NCI-H1930 (cell line): ENCODE measurements around the gene DNAAF5.

Experiments
- DNase-seq, 2 experiments: peaks; one replicate each; lab custom pipeline; 2025; lab: John Stamatoyannopoulos, UW

DNAAF5 gene

GRCh38 chr7:726084-726853, at the start of gene DNAAF5:
Gene DNAAF5 (plus strand): TSS chr7:726699. CDS start chr7:726721, 22 bp downstream.
- peak; percentile 65 to 83 for DNase-seq

- DNase-seq = no peak
Observed at GRCh38 chr7:676972-677385, 49.5 kb upstream of the DNAAF5 start.

- DNase-seq = no peak
Observed at GRCh38 chr7:680411-681127, 45.9 kb upstream of the DNAAF5 start.

GRCh38 chr7:681551-682307, 44.8 kb upstream of the DNAAF5 start:
- DNase-seq = no peak

GRCh38 chr7:682810-683209, 43.7 kb upstream of the DNAAF5 start:
- no peak for DNase-seq

- no peak for DNase-seq
Observed at GRCh38 chr7:683526-684205, 42.8 kb upstream of the DNAAF5 start.

- DNase-seq = no peak
Observed at GRCh38 chr7:684416-684815, 42.1 kb upstream of the DNAAF5 start.

GRCh38 chr7:685540-685939, 41.0 kb upstream of the DNAAF5 start:
- DNase-seq = no peak

- DNase-seq = no peak
Observed at GRCh38 chr7:690478-691360, 35.8 kb upstream of the DNAAF5 start.

- DNase-seq = no peak
Observed at GRCh38 chr7:691361-692045, 35.0 kb upstream of the DNAAF5 start.

- DNase-seq = no peak
Observed at GRCh38 chr7:693280-693679, 33.2 kb upstream of the DNAAF5 start.

GRCh38 chr7:696426-696811, 30.1 kb upstream of the DNAAF5 start:
- no peak for DNase-seq

- DNase-seq = no peak
Observed at GRCh38 chr7:696812-697551, 29.5 kb upstream of the DNAAF5 start.

- DNase-seq = no peak
Observed at GRCh38 chr7:698515-699475, 27.7 kb upstream of the DNAAF5 start.

GRCh38 chr7:699476-700170, 26.9 kb upstream of the DNAAF5 start:
- DNase-seq = no peak

GRCh38 chr7:701086-701671, 25.3 kb upstream of the DNAAF5 start:
- no peak for DNase-seq

- DNase-seq = no peak
Observed at GRCh38 chr7:703049-703448, 23.4 kb upstream of the DNAAF5 start.

GRCh38 chr7:706721-707120, 19.8 kb upstream of the DNAAF5 start:
- no peak for DNase-seq
